Thyroid gland (tissue), 4 donors: ENCODE results near the gene CERS4.

ENCODE experiments used
- CTCF ChIP-seq, 6 experiments: fragments of 200-600 bp in 3 of 6; fragments of 450-650 bp in 3 of 6; sonication (generic) in 3 of 6; IDR thresholded peaks; one replicate each; pipeline ENCODE4 v1.5.1; 2016 to 2019; ENCODE audit warnings: antibody characterized with exemption in 6 of 6, mild to moderate bottlenecking in 2 of 6, inconsistent platforms in 1 of 6, moderate library complexity in 1 of 6
- POLR2A ChIP-seq, 2 donors: fragments of 450-650 bp; IDR thresholded peaks; one replicate each; pipeline ENCODE4 v1.6.1; 2017; ENCODE audit warnings: antibody characterized with exemption in 2 of 2, mild to moderate bottlenecking in 2 of 2, moderate library complexity in 1 of 2

DNA sequence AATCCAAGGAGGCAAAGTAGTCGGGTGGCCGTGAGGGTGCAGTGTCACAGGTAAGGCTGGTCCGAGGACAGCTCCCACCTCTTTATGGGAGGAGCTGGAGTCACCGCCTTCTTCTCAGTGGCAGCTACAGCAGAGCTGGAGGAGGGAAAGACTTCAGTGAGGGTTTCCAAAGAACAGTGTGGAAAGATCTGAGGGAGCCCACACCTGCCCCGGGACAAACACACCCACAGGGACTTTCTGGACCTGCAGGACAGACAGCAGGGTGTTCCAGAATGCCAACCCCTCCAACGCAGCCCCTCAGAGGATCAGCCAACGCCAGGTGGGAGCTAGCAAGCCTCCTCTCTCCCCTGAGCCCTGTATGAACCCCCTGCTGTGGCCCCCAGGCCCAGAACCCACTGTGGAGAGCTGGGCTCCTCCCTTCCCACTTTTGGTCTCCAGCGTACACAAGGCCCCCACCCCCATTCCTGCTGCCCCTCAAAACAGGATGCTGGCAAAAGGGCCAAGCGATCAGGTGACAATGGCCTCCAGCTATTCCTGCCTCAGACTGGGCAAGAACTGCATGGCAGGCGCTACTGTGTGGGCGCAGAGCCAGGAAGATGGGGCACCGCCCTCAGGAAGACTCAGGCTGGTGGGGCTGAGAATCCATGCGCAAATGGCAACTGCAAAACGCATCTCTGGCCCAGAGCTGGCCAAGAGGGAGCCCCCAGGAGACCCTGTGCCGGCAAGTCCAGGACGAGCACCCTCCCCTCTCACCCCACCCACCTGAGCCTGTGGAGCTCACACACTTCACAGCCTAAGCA, 102.5 kb downstream of the CERS4 start:
- TF ChIP-seq CTCF (IDR thresholded peaks at IDR 0.05): no peak
- TF ChIP-seq POLR2A (IDR thresholded peaks at IDR 0.05): no peak
